Activated CD4-positive, alpha-beta T cell treated with anti-CD3 and anti-CD28 coated beads, Interleukin-2, amount 50 U/mL, for 48 hours (primary cell): ENCODE measurements around the gene PCMTD2.

ENCODE experiments used
- DNase-seq, 2 experiments: peaks; one replicate each; pipeline ENCODE4 v3.0.0-alpha.2; 2020

The PCMTD2 gene

GRCh38 chr20:64239449-64240242, 15.9 kb upstream of the PCMTD2 start:
- DNase-seq, result no peak

- DNase-seq, result no peak
Observed at GRCh38 chr20:64240243-64241015, 15.1 kb upstream of the PCMTD2 start.

- no peak for DNase-seq
Observed at GRCh38 chr20:64241061-64241460, 14.5 kb upstream of the PCMTD2 start.

GRCh38 chr20:64242003-64242796, 13.3 kb upstream of the PCMTD2 start:
- no peak for DNase-seq

- DNase-seq, result no peak
Observed at GRCh38 chr20:64242797-64243475, 12.6 kb upstream of the PCMTD2 start.

- DNase-seq, result no peak
Observed at GRCh38 chr20:64244281-64244805, 11.2 kb upstream of the PCMTD2 start.

GRCh38 chr20:64244870-64245603, 10.5 kb upstream of the PCMTD2 start:
- no peak for DNase-seq

- no peak for DNase-seq
Observed at GRCh38 chr20:64245746-64246595, 9.6 kb upstream of the PCMTD2 start.

GRCh38 chr20:64246616-64247306, 8.8 kb upstream of the PCMTD2 start:
- no peak for DNase-seq

- no peak for DNase-seq
Observed at GRCh38 chr20:64247307-64247618, 8.3 kb upstream of the PCMTD2 start.

- DNase-seq, result no peak
Observed at GRCh38 chr20:64247970-64248841, 7.3 kb upstream of the PCMTD2 start.

- DNase-seq, result no peak
Observed at GRCh38 chr20:64250027-64250426, 5.5 kb upstream of the PCMTD2 start.

- DNase-seq, result no peak
Observed at GRCh38 chr20:64253000-64253383, 2.6 kb upstream of the PCMTD2 start.

- no peak for DNase-seq
Observed at GRCh38 chr20:64253443-64253842, 2.1 kb upstream of the PCMTD2 start.

GRCh38 chr20:64254156-64254555, 1.4 kb upstream of the PCMTD2 start:
- DNase-seq, result no peak

- DNase-seq, result no peak
Observed at GRCh38 chr20:64254571-64255360, 782 bp upstream of the PCMTD2 start.

- DNase-seq, result no peak
Observed at GRCh38 chr20:64256282-64256935, 861 bp downstream of the PCMTD2 start.
